Sigmoid colon (tissue), 4 donors: ENCODE data around the gene TRAM2.

Experiments
- EP300 ChIP-seq, 4 donors: sonication (generic); formaldehyde crosslinking; IDR thresholded peaks; one replicate each; pipeline ENCODE4 v1.6.1; 2017; ENCODE audit warnings: antibody characterized with exemption in 4 of 4
- POLR2AphosphoS5 ChIP-seq, 4 donors: sonication (generic); formaldehyde crosslinking; IDR thresholded peaks; one replicate each; pipeline ENCODE4 v1.6.1; 2017; ENCODE audit warnings: antibody characterized with exemption in 4 of 4
- TF ChIP-seq, protein P1 (sequence below), 4 experiments: fragments of 450-650 bp in 3 of 4; fragments of 200-600 bp in 1 of 4; IDR thresholded peaks; one replicate each; pipeline ENCODE4 v1.5.1; 2016 to 2019; ENCODE audit warnings: antibody characterized with exemption in 4 of 4, mild to moderate bottlenecking in 3 of 4, moderate library complexity in 2 of 4

GRCh38 chr6:52548353-52548713 lies 28.5 kb downstream of the TRAM2 start:
- TF ChIP-seq, protein P1, sequence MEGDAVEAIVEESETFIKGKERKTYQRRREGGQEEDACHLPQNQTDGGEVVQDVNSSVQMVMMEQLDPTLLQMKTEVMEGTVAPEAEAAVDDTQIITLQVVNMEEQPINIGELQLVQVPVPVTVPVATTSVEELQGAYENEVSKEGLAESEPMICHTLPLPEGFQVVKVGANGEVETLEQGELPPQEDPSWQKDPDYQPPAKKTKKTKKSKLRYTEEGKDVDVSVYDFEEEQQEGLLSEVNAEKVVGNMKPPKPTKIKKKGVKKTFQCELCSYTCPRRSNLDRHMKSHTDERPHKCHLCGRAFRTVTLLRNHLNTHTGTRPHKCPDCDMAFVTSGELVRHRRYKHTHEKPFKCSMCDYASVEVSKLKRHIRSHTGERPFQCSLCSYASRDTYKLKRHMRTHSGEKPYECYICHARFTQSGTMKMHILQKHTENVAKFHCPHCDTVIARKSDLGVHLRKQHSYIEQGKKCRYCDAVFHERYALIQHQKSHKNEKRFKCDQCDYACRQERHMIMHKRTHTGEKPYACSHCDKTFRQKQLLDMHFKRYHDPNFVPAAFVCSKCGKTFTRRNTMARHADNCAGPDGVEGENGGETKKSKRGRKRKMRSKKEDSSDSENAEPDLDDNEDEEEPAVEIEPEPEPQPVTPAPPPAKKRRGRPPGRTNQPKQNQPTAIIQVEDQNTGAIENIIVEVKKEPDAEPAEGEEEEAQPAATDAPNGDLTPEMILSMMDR (IDR thresholded peaks at IDR 0.05), result no peak
- TF ChIP-seq EP300 (IDR thresholded peaks at IDR 0.05) (no peak), POLR2AphosphoS5 (IDR thresholded peaks at IDR 0.05) (no peak)
